HEK293 (cell line): ENCODE data around the gene FXYD3.

Source experiments
- CTCF ChIA-PET: fragments of 350-600 bp; formaldehyde crosslinking; extraction: SDS; loops from one replicate; lab custom pipeline; 2021; ENCODE audit warnings: antibody characterized with exemption; lab: Yijun Ruan, JAX
- POLR2A ChIA-PET: fragments of 300-600 bp; formaldehyde crosslinking; extraction: SDS; loops from one replicate; lab custom pipeline; 2020; ENCODE audit warnings: antibody characterized with exemption, inconsistent platforms; lab: Yijun Ruan, JAX
- H3K27ac ChIP-seq: fragments of 200-500 bp; sonication (Bioruptor generic); 2 replicates; pipeline ENCODE4 v1.5.1; 2014; ENCODE audit warnings: low read depth, low read length, control low read depth, inconsistent platforms; ENCODE audit errors: extremely low read depth
- H3K36me3 ChIP-seq, 2 experiments: fragments of 200-500 bp in 1 of 2; sonication (Bioruptor generic) in 1 of 2; 1 replicate in 1 of 2; 2 replicates in 1 of 2; pipeline ENCODE4 v1.5.1; 2014 to 2017; ENCODE audit warnings: inconsistent platforms in 2 of 2, low read length in 2 of 2; ENCODE audit not compliant: control insufficient read depth in 2 of 2, insufficient read depth in 1 of 2
- H3K4me1 ChIP-seq: fragments of 200-500 bp; sonication (Bioruptor generic); 2 replicates; pipeline ENCODE4 v1.5.1; 2014; ENCODE audit warnings: mild to moderate bottlenecking, low read length, inconsistent platforms; ENCODE audit not compliant: control insufficient read depth, insufficient read depth
- H3K4me3 ChIP-seq: 2 replicates; pipeline ENCODE4 v1.5.1; 2011; ENCODE audit warnings: low read depth, mild to moderate bottlenecking, control low read depth, low read length, moderate library complexity
- H3K9me3 ChIP-seq: fragments of 200-500 bp; sonication (Bioruptor generic); 2 replicates; pipeline ENCODE4 v1.5.1; 2014; ENCODE audit warnings: low read depth, low read length, inconsistent platforms; ENCODE audit not compliant: control insufficient read depth, insufficient read depth
- BCL11B ChIP-seq: fragments of 450-650 bp; formaldehyde crosslinking; IDR thresholded peaks from 2 replicates; pipeline ENCODE4 v1.5.1; 2016; ENCODE audit warnings: low read depth, missing biosample characterization, missing genetic modification characterization
- GLIS2 ChIP-seq: fragments of 450-650 bp; formaldehyde crosslinking; IDR thresholded peaks from 2 replicates; pipeline ENCODE4 v1.5.1; 2016; ENCODE audit warnings: missing biosample characterization, missing genetic modification characterization
- KLF7 ChIP-seq: fragments of 450-650 bp; formaldehyde crosslinking; IDR thresholded peaks from 2 replicates; pipeline ENCODE4 v1.5.1; 2016; ENCODE audit warnings: missing biosample characterization, missing genetic modification characterization, borderline replicate concordance
- SCRT1 ChIP-seq: fragments of 450-650 bp; formaldehyde crosslinking; IDR thresholded peaks from 2 replicates; pipeline ENCODE4 v1.5.1; 2016; ENCODE audit warnings: missing biosample characterization, missing genetic modification characterization, borderline replicate concordance
- SETDB1 ChIP-seq: IDR thresholded peaks from one replicate; pipeline ENCODE4 v1.6.1; 2017; ENCODE audit warnings: mild to moderate bottlenecking, low read length, moderate library complexity, mixed read lengths; ENCODE audit not compliant: insufficient read length
- SP2 ChIP-seq: fragments of 450-650 bp; formaldehyde crosslinking; IDR thresholded peaks from 2 replicates; pipeline ENCODE4 v1.5.1; 2016; ENCODE audit warnings: missing biosample characterization, missing genetic modification characterization
- WT1 ChIP-seq: fragments of 450-650 bp; formaldehyde crosslinking; IDR thresholded peaks from 2 replicates; pipeline ENCODE4 v1.5.1; 2016; ENCODE audit warnings: missing biosample characterization, missing genetic modification characterization
- ZBTB6 ChIP-seq: fragments of 450-650 bp; formaldehyde crosslinking; IDR thresholded peaks from 2 replicates; pipeline ENCODE4 v1.5.1; 2017; ENCODE audit warnings: missing biosample characterization, missing genetic modification characterization
- ZEB2 ChIP-seq: fragments of 450-650 bp; formaldehyde crosslinking; IDR thresholded peaks from 2 replicates; pipeline ENCODE4 v1.5.1; 2016; ENCODE audit warnings: missing biosample characterization, missing genetic modification characterization
- ZNF132 ChIP-seq: fragments of 450-650 bp; formaldehyde crosslinking; IDR thresholded peaks from 2 replicates; pipeline ENCODE4 v1.5.1; 2017; ENCODE audit warnings: missing biosample characterization, missing genetic modification characterization, borderline replicate concordance
- ZNF146 ChIP-seq: fragments of 450-650 bp; formaldehyde crosslinking; IDR thresholded peaks from 2 replicates; pipeline ENCODE4 v1.5.1; 2016; ENCODE audit warnings: missing biosample characterization, missing genetic modification characterization
- ZNF19 ChIP-seq: fragments of 450-650 bp; formaldehyde crosslinking; IDR thresholded peaks from 2 replicates; pipeline ENCODE4; 2016; ENCODE audit warnings: missing biosample characterization, missing genetic modification characterization, low read depth
- ZNF202 ChIP-seq: fragments of 450-650 bp; formaldehyde crosslinking; IDR thresholded peaks from 2 replicates; pipeline ENCODE4 v1.5.1; 2016; ENCODE audit warnings: missing biosample characterization, missing genetic modification characterization, borderline replicate concordance
- ZNF335 ChIP-seq: fragments of 450-650 bp; formaldehyde crosslinking; conservative IDR thresholded peaks from 2 replicates; pipeline ENCODE4 v1.5.1; 2016; ENCODE audit warnings: missing biosample characterization, missing genetic modification characterization
- ZNF354C ChIP-seq: fragments of 450-650 bp; formaldehyde crosslinking; IDR thresholded peaks from 2 replicates; pipeline ENCODE4 v1.5.1; 2016; ENCODE audit warnings: missing biosample characterization, missing genetic modification characterization, low read depth, borderline replicate concordance
- ZNF398 ChIP-seq: fragments of 450-650 bp; formaldehyde crosslinking; IDR thresholded peaks from 2 replicates; pipeline ENCODE4 v1.5.1; 2017; ENCODE audit warnings: missing biosample characterization, missing genetic modification characterization
- ZNF426 ChIP-seq: fragments of 450-650 bp; formaldehyde crosslinking; IDR thresholded peaks from 2 replicates; pipeline ENCODE4 v1.5.1; 2017; ENCODE audit warnings: missing biosample characterization, missing genetic modification characterization, mild to moderate bottlenecking, inconsistent platforms, moderate library complexity
- ZNF548 ChIP-seq: fragments of 450-650 bp; formaldehyde crosslinking; IDR thresholded peaks from 2 replicates; pipeline ENCODE4 v1.5.1; 2016; ENCODE audit warnings: missing biosample characterization, missing genetic modification characterization
- ZNF629 ChIP-seq: fragments of 450-650 bp; formaldehyde crosslinking; IDR thresholded peaks from 2 replicates; pipeline ENCODE4 v1.5.1; 2017; ENCODE audit warnings: missing biosample characterization, missing genetic modification characterization
- ZNF704 ChIP-seq: fragments of 450-650 bp; formaldehyde crosslinking; IDR thresholded peaks from 2 replicates; pipeline ENCODE4 v1.5.1; 2016; ENCODE audit warnings: missing biosample characterization, missing genetic modification characterization
- ZNF76 ChIP-seq: fragments of 450-650 bp; formaldehyde crosslinking; IDR thresholded peaks from 2 replicates; pipeline ENCODE4; 2016; ENCODE audit warnings: low read depth, missing biosample characterization, missing genetic modification characterization, borderline replicate concordance
- ZXDB ChIP-seq: fragments of 450-650 bp; formaldehyde crosslinking; IDR thresholded peaks from 2 replicates; pipeline ENCODE4 v1.5.1; 2016; ENCODE audit warnings: missing biosample characterization, missing genetic modification characterization

The FXYD3 gene

GRCh38 chr19:35115177-35115951, at the start of gene FXYD3 (continued):
- TF ChIP-seq ZNF398 (tag by site-specific recombination) (no peak), BCL11B (tag by site-specific recombination) (no peak), GLIS2 (tag by site-specific recombination) (peak; percentile 43; the same call in 1 of the 2 replicates), ZNF76 (tag by site-specific recombination) (no peak), ZNF548 (tag by site-specific recombination) (no peak), KLF7 (tag by site-specific recombination) (no peak)

GRCh38 chr19:35066121-35066520, 49.5 kb upstream of the FXYD3 start:
- POLR2A ChIA-PET, result interaction anchor here (0.5 to 1.0 kb wide), 3 partner anchors 75 to 375 kb away, joined by 3 to 4 read pairs (median 3); no protein-coding TSS in a partner anchor
- TF ChIP-seq ZXDB (no peak), ZBTB6 (tag by site-specific recombination) (no peak), ZNF202 (no peak), SP2 (tag by site-specific recombination) (no peak), ZNF335 (tag by site-specific recombination) (no peak), ZNF146 (no peak), ZNF426 (tag by site-specific recombination) (no peak), SETDB1 (no peak), ZNF132 (tag by site-specific recombination) (no peak), ZNF704 (no peak), SCRT1 (no peak), ZNF629 (tag by site-specific recombination) (no peak), ZNF19 (tag by site-specific recombination) (no peak), ZEB2 (tag by site-specific recombination) (no peak), WT1 (tag by site-specific recombination) (no peak), ZNF354C (no peak)
- Histone ChIP-seq H3K4me1 (peaks cover 10% of the 10 kb centered on the region), H3K9me3 (peaks cover 4% of the 10 kb centered on the region), H3K27ac (no peak overlapping the region), H3K4me3 (no peak overlapping the region), H3K36me3 (no peaks in the 10 kb centered on the region)
- CTCF ChIA-PET, result interaction anchor here (0.6 to 5.1 kb wide), 44 partner anchors 10 to 752 kb away, joined by 3 to 108 read pairs (median 7); partner anchors contain the start of genes FXYD1, FXYD3, FXYD5 and FXYD7
